ENCODE data around the gene KCNC3.

The KCNC3 gene

GRCh38 chr19:50326101-50326664 is 3.0 kb downstream of the KCNC3 start:
- no peak for DNase-seq

- peak; percentile 92 for DNase-seq
Observed at GRCh38 chr19:50325310-50326100, 3.7 kb downstream of the KCNC3 start.

- no peak for DNase-seq
Observed at GRCh38 chr19:50324331-50324730, 4.8 kb downstream of the KCNC3 start.

GRCh38 chr19:50323782-50324133 is 5.4 kb downstream of the KCNC3 start:
- no peak for DNase-seq

- no peak for DNase-seq
Observed at GRCh38 chr19:50322931-50323781, 6.0 kb downstream of the KCNC3 start.

- no peak for DNase-seq
Observed at GRCh38 chr19:50322234-50322633, 6.9 kb downstream of the KCNC3 start.

GRCh38 chr19:50321831-50322230 is 7.3 kb downstream of the KCNC3 start:
- no peak for DNase-seq

GRCh38 chr19:50320596-50320995 is 8.6 kb downstream of the KCNC3 start:
- no peak for DNase-seq

GRCh38 chr19:50320051-50320450 is 9.1 kb downstream of the KCNC3 start:
- no peak for DNase-seq

GRCh38 chr19:50319156-50319555 is 10.0 kb downstream of the KCNC3 start:
- DNase-seq, result no peak

- no peak for DNase-seq
Observed at GRCh38 chr19:50318438-50318837, 10.7 kb downstream of the KCNC3 start.

GRCh38 chr19:50317115-50317514 is 12.1 kb downstream of the KCNC3 start:
- DNase-seq, result no peak

- peak; percentile 72 for DNase-seq
Observed at GRCh38 chr19:50315773-50316448, 13.3 kb downstream of the KCNC3 start.

- no peak for DNase-seq
Observed at GRCh38 chr19:50314724-50315708, 14.2 kb downstream of the KCNC3 start.

- no peak for DNase-seq
Observed at GRCh38 chr19:50313812-50314536, 15.2 kb downstream of the KCNC3 start.

GRCh38 chr19:50312967-50313811 is 16.0 kb downstream of the KCNC3 start:
- no peak for DNase-seq

GRCh38 chr19:50311723-50312635 is 17.2 kb downstream of the KCNC3 start:
- no peak for DNase-seq

GRCh38 chr19:50310759-50311465 is 18.3 kb downstream of the KCNC3 start:
- DNase-seq, result no peak
